ENCODE measurements around the gene CFAP298.
"Not testable (repeated sequence)": the region's sequence is repeated elsewhere in the genome, so short reads cannot be mapped to it uniquely, and the experiment has no call there.

CFAP298 gene

DNA sequence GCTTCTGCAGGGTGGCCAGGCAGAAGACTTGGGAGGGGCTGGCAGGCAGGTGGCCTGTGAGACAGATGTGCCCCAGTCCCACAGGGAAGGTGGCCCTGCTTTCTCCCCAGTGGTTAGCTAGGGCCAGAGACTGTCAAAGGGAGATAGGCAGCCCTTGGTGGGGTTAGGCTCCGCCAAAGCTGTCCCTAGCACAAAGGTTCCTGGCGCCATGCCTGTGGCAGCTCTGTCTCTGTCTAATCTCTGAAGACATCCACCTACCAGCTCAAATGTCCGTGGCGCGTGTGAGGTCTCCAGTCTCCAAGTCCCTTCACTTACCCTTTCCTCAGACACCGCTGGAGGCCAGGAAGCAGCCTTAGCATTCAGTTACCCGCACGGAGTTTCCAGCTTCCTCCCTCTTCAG lies 44.6 kb downstream of the CFAP298 start:
- no peak overlapping the region for H3K4me3 ChIP-seq (ENCODE audit: low read depth, low read length)
- DNase-seq (ENCODE audit: low read depth, low spot score), result no peak
- TF ChIP-seq, protein P1, sequence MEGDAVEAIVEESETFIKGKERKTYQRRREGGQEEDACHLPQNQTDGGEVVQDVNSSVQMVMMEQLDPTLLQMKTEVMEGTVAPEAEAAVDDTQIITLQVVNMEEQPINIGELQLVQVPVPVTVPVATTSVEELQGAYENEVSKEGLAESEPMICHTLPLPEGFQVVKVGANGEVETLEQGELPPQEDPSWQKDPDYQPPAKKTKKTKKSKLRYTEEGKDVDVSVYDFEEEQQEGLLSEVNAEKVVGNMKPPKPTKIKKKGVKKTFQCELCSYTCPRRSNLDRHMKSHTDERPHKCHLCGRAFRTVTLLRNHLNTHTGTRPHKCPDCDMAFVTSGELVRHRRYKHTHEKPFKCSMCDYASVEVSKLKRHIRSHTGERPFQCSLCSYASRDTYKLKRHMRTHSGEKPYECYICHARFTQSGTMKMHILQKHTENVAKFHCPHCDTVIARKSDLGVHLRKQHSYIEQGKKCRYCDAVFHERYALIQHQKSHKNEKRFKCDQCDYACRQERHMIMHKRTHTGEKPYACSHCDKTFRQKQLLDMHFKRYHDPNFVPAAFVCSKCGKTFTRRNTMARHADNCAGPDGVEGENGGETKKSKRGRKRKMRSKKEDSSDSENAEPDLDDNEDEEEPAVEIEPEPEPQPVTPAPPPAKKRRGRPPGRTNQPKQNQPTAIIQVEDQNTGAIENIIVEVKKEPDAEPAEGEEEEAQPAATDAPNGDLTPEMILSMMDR (IDR thresholded peaks at IDR 0.05; ENCODE audit: low read depth, low read length), result no peak
- in situ Hi-C loops (cut with HindIII; ENCODE audit: low sequenced_read_pairs), result no loop called here

- in situ Hi-C loops (cut with HindIII; ENCODE audit: low sequenced_read_pairs), result no loop called here
- TF ChIP-seq, protein P1 (IDR thresholded peaks at IDR 0.05; ENCODE audit: low read depth, low read length), result no peak
- no peak overlapping the region for H3K4me3 ChIP-seq (ENCODE audit: low read depth, low read length)
- DNase-seq (ENCODE audit: low read depth, low spot score), result no peak
Measured at GRCh38 chr21:32566741-32567389, 45.3 kb downstream of the CFAP298 start.

DNA sequence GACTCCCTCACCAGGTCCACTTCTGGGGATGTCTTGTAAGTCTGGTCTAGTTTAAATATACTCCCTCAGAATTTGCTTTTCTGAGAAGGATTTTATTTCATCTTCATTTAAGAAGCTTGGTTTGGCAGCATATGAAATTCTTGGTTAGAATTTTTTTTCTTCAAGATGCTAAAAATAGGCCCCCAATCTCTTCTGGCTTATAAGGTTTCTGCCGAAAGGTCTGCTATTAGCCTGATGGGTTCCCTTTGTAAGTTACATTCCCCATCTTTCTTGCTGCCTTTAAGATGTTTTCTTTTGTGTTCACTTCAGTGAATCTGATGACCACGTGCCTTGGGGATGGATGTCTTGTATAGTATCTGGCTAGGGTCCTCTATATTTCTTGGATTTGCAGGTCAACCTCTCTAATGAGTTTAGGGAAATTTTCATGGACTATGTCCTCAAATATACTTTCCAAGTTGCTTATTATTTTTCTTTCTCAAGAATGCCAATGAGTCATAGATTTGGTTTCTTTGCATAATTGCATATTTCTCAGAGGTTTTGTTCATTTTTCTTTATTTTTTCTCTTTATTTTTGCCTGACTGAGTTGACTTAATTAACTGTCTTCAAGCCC lies 46.2 kb downstream of the CFAP298 start:
- peak; percentile 55 for DNase-seq (ENCODE audit: low read depth, low spot score)
- TF ChIP-seq, protein P1 (IDR thresholded peaks at IDR 0.05; ENCODE audit: low read depth, low read length), result no peak
- no peak overlapping the region for H3K4me3 ChIP-seq (ENCODE audit: low read depth, low read length)
- in situ Hi-C loops (cut with HindIII; ENCODE audit: low sequenced_read_pairs), result no loop called here

GRCh38 chr21:32562915-32563314 lies 49.3 kb downstream of the CFAP298 start:
- TF ChIP-seq, protein P1 (IDR thresholded peaks at IDR 0.05; ENCODE audit: low read depth, low read length), result no peak
- in situ Hi-C loops (cut with HindIII; ENCODE audit: low sequenced_read_pairs), result no loop called here
- H3K4me3 ChIP-seq (ENCODE audit: low read depth, low read length), result no peak overlapping the region
- no peak for DNase-seq (ENCODE audit: low read depth, low spot score)

DNA sequence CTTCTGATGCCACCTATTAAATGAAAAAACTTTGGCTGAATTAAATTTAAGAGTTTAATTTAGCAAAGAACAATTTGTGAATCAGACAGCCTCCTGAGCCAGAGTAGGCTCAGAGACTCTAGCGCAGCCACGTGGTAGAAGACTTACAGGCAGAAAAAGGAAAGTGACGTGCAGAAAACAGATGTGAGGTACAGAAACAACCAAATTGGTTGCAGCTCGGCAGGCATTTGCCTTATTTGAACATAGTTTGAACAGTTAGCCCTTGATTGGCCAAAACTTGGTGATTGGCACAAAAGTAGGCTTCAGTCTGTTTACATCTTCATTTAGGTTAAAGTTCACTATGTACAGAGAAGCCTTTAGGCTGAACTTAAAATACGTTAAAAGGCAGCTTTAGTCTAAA lies 49.8 kb downstream of the CFAP298 start:
- TF ChIP-seq, protein P1 (IDR thresholded peaks at IDR 0.05; ENCODE audit: low read depth, low read length), result peak; percentile 77
- peak; percentile 71 for DNase-seq (ENCODE audit: low read depth, low spot score)
- in situ Hi-C loops (cut with HindIII; ENCODE audit: low sequenced_read_pairs), result no loop called here
- H3K4me3 ChIP-seq (ENCODE audit: low read depth, low read length), result no peak overlapping the region

GRCh38 chr21:32561476-32561875 lies 50.7 kb downstream of the CFAP298 start:
- H3K4me3 ChIP-seq (ENCODE audit: low read depth, low read length); in situ Hi-C loops (cut with HindIII; ENCODE audit: low sequenced_read_pairs); DNase-seq (ENCODE audit: low read depth, low spot score): not testable (repeated sequence)

DNA sequence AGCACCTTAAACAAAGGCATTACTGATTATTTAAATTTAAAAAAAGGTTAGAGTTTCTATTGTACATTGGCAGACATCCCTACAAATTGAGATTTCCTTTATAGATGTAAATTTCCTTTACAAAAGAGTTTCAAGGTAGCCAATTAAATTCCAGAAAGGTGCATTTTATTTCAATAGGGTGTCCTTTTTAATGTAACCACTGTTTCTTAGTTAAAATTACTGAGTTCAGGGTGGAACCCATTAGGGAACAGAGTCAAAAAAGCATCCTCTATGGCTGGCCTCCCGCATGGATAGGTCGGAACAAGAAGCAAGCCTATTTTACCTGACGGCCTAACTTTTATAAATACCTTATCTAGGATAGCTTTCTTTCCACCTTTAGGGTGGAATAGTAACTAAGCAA lies 51.3 kb downstream of the CFAP298 start:
- in situ Hi-C loops (cut with HindIII; ENCODE audit: low sequenced_read_pairs), result no loop called here
- TF ChIP-seq, protein P1 (IDR thresholded peaks at IDR 0.05; ENCODE audit: low read depth, low read length), result no peak
- DNase-seq (ENCODE audit: low read depth, low spot score), result no peak
- H3K4me3 ChIP-seq (ENCODE audit: low read depth, low read length), result no peak overlapping the region
